ENCODE measurements around the gene ERGIC1.

- TF ChIP-seq BHLHE40 (IDR thresholded peaks at IDR 0.05; ENCODE audit: borderline replicate concordance in 1 of 2, low read depth in 2 of 2, low read length in 1 of 2) (no peak), ZZZ3 (IDR thresholded peaks at IDR 0.05; ENCODE audit: control insufficient read depth, insufficient read length, low read depth) (no peak)
Measured at GRCh38 chr5:172901788-172902496, 67.9 kb downstream of the ERGIC1 start.
